ENCODE measurements around the gene CEP290. TPM values are rescaled to one million over a fixed set of nuclear protein-coding genes. Genes with fewer than 3 reads are reported as not detected.
A peak's percentile ranks its signal among the peaks of the same experiment; 100 is the strongest.

The CEP290 gene
- total and polyA plus RNA-seq, 2 of the 13 experiments (the other 11 are each of a cell fraction or from before 2014, with no cell fraction given) = 2.4 to 10.8 TPM

DNA sequence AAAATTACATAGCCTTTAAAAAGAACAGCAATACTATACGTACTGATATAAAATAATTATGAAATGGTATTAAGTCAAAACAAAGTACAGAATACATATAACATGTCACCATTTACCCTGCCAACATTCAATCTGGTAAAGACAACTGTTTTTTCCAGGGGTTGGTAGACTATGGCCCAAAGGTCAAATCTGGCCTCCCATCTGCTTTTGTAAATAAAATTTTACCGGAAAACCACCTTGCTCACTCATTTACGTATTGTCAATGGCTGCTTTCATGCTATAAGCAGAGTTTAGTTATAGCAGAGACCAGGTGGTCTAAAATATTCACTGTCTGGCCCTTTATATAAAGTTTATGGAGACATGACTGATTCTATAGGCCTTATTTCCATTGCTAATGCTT, 14.0 kb downstream of the CEP290 start:
- Histone ChIP-seq H3K9ac (ENCODE audit: insufficient read depth, low read depth, low read length) (no peak overlapping the region), H3K4me3 (replicated peaks in 1 of 3; ENCODE audit: insufficient read depth in 1 of 3, low read depth in 2 of 3, low read length in 3 of 3) (no peak overlapping the region), H2AFZ (ENCODE audit: low read length) (no peak overlapping the region), H3K9me3 (ENCODE audit: low read length) (no peaks in the 10 kb centered on the region), H3K4me2 (ENCODE audit: low read depth, low read length) (no peak overlapping the region), H4K20me1 (ENCODE audit: insufficient read depth, low read length) (no peaks in the 10 kb centered on the region), H3K27ac (ENCODE audit: extremely low read length, insufficient read depth, low read length) (no peak overlapping the region), H3K79me2 (ENCODE audit: insufficient read depth, low read length) (no peaks in the 10 kb centered on the region), H3K36me3 (replicated peaks in 1 of 2; ENCODE audit: control insufficient read depth in 1 of 2, insufficient read depth in 2 of 2, low read length in 2 of 2) (peaks cover 0 to 2% of the 10 kb centered on the region in 2 experiments; a peak in 4 of 5 replicates), H3K4me1 (ENCODE audit: insufficient read depth, low read length) (peaks cover 12% of the 10 kb centered on the region), H3K27me3 (ENCODE audit: control insufficient read depth in 1 of 2, insufficient read depth in 2 of 2, low read length in 2 of 2) (no peaks in the 10 kb centered on the region)
- in situ Hi-C loops (cut with HindIII; ENCODE audit: extremely low pct_ligation_motif_present, low pct_unique_long_range_greater_than_20kb) = loop anchor here (25.0 kb wide), 1 partner anchor 859 kb away; no protein-coding TSS in a partner anchor
- ChIA-PET POLR2A (no interaction called here), CTCF (ENCODE audit: low intra/inter-chr PET ratio, low total read pairs) (no interaction called here)
- intact Hi-C loops (cut with micrococcal nuclease; ENCODE audit: unreplicated experiment) = no loop called here
- 92% methylated on average over 3 of the region's 3 CpGs for WGBS (ENCODE audit: low lambda C conversion rate)
- no peak for FAIRE-seq
- TF ChIP-seq MIXL1 (CRISPR knock-in tag; IDR thresholded peaks at IDR 0.05) = no peak
- TF ChIP-seq, protein P1, sequence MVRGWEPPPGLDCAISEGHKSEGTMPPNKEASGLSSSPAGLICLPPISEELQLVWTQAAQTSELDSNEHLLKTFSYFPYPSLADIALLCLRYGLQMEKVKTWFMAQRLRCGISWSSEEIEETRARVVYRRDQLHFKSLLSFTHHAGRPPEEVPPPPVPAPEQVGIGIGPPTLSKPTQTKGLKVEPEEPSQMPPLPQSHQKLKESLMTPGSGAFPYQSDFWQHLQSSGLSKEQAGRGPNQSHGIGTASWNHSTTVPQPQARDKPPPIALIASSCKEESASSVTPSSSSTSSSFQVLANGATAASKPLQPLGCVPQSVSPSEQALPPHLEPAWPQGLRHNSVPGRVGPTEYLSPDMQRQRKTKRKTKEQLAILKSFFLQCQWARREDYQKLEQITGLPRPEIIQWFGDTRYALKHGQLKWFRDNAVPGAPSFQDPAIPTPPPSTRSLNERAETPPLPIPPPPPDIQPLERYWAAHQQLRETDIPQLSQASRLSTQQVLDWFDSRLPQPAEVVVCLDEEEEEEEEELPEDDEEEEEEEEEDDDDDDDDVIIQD (CRISPR knock-in tag; IDR thresholded peaks at IDR 0.05; ENCODE audit: low read depth) = peak; percentile 96
- ATAC-seq = no peak
- no TSS peak for BruUV-seq (replicated peaks)
- peak; percentile 3 for DNase-seq (ENCODE audit: low spot score)

DNA sequence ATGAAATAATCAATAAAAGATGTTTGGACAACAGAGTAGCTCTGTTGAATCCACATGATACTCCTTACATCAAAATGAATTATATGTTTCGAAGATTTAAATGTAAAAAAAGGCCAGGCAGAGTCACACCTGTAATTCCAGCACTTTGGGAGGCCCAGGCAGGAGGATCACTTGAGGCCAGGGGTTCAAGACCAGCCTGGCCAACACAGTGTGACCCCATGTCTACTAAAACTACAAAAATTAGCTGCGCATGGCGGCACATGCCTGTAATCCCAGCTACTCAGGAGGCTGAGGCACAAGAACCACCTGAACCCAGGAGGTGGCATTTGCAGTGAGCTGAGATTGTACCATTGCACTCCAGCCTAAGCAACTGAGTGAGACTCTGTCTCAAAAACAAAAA, 14.8 kb downstream of the CEP290 start:
- Histone ChIP-seq H3K4me3 (replicated peaks in 1 of 3; ENCODE audit: insufficient read depth in 1 of 3, low read depth in 2 of 3, low read length in 3 of 3) (no peak overlapping the region), H3K27me3 (ENCODE audit: control insufficient read depth in 1 of 2, insufficient read depth in 2 of 2, low read length in 2 of 2) (no peaks in the 10 kb centered on the region), H4K20me1 (ENCODE audit: insufficient read depth, low read length) (no peaks in the 10 kb centered on the region), H3K9ac (ENCODE audit: insufficient read depth, low read depth, low read length) (no peak overlapping the region), H3K4me2 (ENCODE audit: low read depth, low read length) (no peak overlapping the region), H3K4me1 (ENCODE audit: insufficient read depth, low read length) (peaks cover 5% of the 10 kb centered on the region), H3K27ac (ENCODE audit: extremely low read length, insufficient read depth, low read length) (no peak overlapping the region), H2AFZ (ENCODE audit: low read length) (no peak overlapping the region), H3K9me3 (ENCODE audit: low read length) (no peaks in the 10 kb centered on the region), H3K79me2 (ENCODE audit: insufficient read depth, low read length) (no peaks in the 10 kb centered on the region), H3K36me3 (replicated peaks in 1 of 2; ENCODE audit: control insufficient read depth in 1 of 2, insufficient read depth in 2 of 2, low read length in 2 of 2) (peaks cover 0 to 2% of the 10 kb centered on the region in 2 experiments; a peak in 4 of 5 replicates)
- ChIA-PET CTCF (ENCODE audit: low intra/inter-chr PET ratio, low total read pairs) (no interaction called here), POLR2A (no interaction called here)
- 98% methylated on average over 3 of the region's 3 CpGs for WGBS (ENCODE audit: low lambda C conversion rate)
- no TSS peak for BruUV-seq (replicated peaks)
- ATAC-seq (no peak), DNase-seq (ENCODE audit: low spot score) (no peak), FAIRE-seq (no peak)
- in situ Hi-C loops (cut with HindIII; ENCODE audit: extremely low pct_ligation_motif_present, low pct_unique_long_range_greater_than_20kb) = loop anchor here (25.0 kb wide), 1 partner anchor 860 kb away; no protein-coding TSS in a partner anchor
- intact Hi-C loops (cut with micrococcal nuclease; ENCODE audit: unreplicated experiment) = no loop called here
- TF ChIP-seq, protein P2, sequence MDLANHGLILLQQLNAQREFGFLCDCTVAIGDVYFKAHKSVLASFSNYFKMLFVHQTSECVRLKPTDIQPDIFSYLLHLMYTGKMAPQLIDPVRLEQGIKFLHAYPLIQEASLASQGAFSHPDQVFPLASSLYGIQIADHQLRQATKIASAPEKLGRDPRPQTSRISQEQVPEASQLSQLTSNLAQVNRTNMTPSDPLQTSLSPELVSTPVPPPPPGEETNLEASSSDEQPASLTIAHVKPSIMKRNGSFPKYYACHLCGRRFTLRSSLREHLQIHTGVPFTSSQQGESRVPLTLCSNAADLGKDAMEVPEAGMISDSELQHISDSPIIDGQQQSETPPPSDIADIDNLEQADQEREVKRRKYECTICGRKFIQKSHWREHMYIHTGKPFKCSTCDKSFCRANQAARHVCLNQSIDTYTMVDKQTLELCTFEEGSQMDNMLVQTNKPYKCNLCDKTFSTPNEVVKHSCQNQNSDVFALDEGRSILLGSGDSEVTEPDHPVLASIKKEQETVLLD (CRISPR knock-in tag; IDR thresholded peaks at IDR 0.05; ENCODE audit: low read depth) = no peak
- no peak for TF ChIP-seq E2F2 (CRISPR knock-in tag; IDR thresholded peaks at IDR 0.05; ENCODE audit: borderline replicate concordance)
- no peak for TF ChIP-seq XBP1 (CRISPR knock-in tag; IDR thresholded peaks at IDR 0.05)
- no peak for TF ChIP-seq ZMAT3 (CRISPR knock-in tag; conservative IDR thresholded peaks at IDR 0.05)
- TF ChIP-seq ZNF382 (CRISPR knock-in tag; IDR thresholded peaks at IDR 0.05; ENCODE audit: borderline replicate concordance) = no peak
- TF ChIP-seq REL (CRISPR knock-in tag; conservative IDR thresholded peaks at IDR 0.05) = no peak
- TF ChIP-seq HDAC2 (CRISPR knock-in tag; IDR thresholded peaks at IDR 0.05) = no peak
- no peak for TF ChIP-seq RAD51 (IDR thresholded peaks at IDR 0.05; ENCODE audit: borderline replicate concordance)
- no peak for TF ChIP-seq ZNF616 (CRISPR knock-in tag; IDR thresholded peaks at IDR 0.05; ENCODE audit: low read depth)
- no peak for TF ChIP-seq RFX3 (CRISPR knock-in tag; IDR thresholded peaks at IDR 0.05)
